Activated CD8-positive, alpha-beta T cell treated with anti-CD3 and anti-CD28 coated beads, Interleukin-2, amount 10 ng/mL, durations not matched to agents 7 days and 5 days (primary cell): Measurements from ENCODE around the gene ATAT1. TPM values are rescaled to one million over a fixed set of nuclear protein-coding genes. Genes with fewer than 3 reads are reported as not detected.
A peak's percentile ranks its signal among the peaks of the same experiment; 100 is the strongest.

Experiments
- ATAC-seq: fragments of 150-1000 bp; cut with Tn5 transposase; one replicate; pipeline ENCODE4 v1.10.0; 2021; ENCODE audit warnings: moderate library complexity
- CTCF ChIA-PET: fragments of 350-600 bp; sonication (Branson Sonifier 250); formaldehyde crosslinking; loops from one replicate; lab custom pipeline; 2021; ENCODE audit warnings: antibody characterized with exemption; lab: Charles Lee
- POLR2A ChIA-PET: fragments of 350-600 bp; sonication (Branson Sonifier 250); formaldehyde crosslinking; loops from one replicate; lab custom pipeline; 2021; ENCODE audit warnings: antibody characterized with exemption; lab: Charles Lee
- DNase-seq: peaks from one replicate; pipeline ENCODE4 v3.0.0-alpha.2; 2020
- H3K27ac Mint-ChIP-seq: one replicate; pipeline ENCODE4 v1.8.0; 2021; ENCODE audit warnings: mild to moderate bottlenecking, mixed read lengths
- H3K27me3 Mint-ChIP-seq: one replicate; pipeline ENCODE4 v1.8.0; 2021; ENCODE audit warnings: low read depth, mixed read lengths
- H3K36me3 Mint-ChIP-seq: one replicate; pipeline ENCODE4 v1.8.0; 2021; ENCODE audit warnings: low read depth, mixed read lengths
- H3K4me1 Mint-ChIP-seq: one replicate; pipeline ENCODE4 v1.8.0; 2021; ENCODE audit warnings: low read depth, mixed read lengths
- H3K4me3 Mint-ChIP-seq: one replicate; pipeline ENCODE4 v1.8.0; 2021; ENCODE audit warnings: mild to moderate bottlenecking, mixed read lengths
- H3K9me3 Mint-ChIP-seq: one replicate; pipeline ENCODE4 v1.8.0; 2022; ENCODE audit warnings: mixed read lengths; ENCODE audit not compliant: insufficient read depth
- total RNA-seq, 2 experiments: library from RNA; stranded (reverse); gene quantifications; one replicate each; pipeline ENCODE4 v1.2.3, GENCODE V29; 2021

The ATAT1 gene
- total RNA-seq, 2 experiments from 2014 or later = 10.0 to 10.5 TPM

- no peak overlapping the region for H3K4me3 Mint-ChIP-seq
- DNase-seq (no peak), ATAC-seq (no peak)
- no peak overlapping the region for H3K27ac Mint-ChIP-seq
- CTCF ChIA-PET = interaction anchor here (1.1 to 7.8 kb wide), 5 partner anchors 16 to 146 kb away, joined by 3 to 119 read pairs (median 20); no protein-coding TSS in a partner anchor
- H3K36me3 Mint-ChIP-seq = peaks cover 56% of the 10 kb centered on the region
- peaks cover 19% of the 10 kb centered on the region for H3K4me1 Mint-ChIP-seq
- H3K27me3 Mint-ChIP-seq = no peaks in the 10 kb centered on the region
- POLR2A ChIA-PET = interaction anchor here (0.6 to 5.7 kb wide), 7 partner anchors 12 to 128 kb away, joined by 3 to 60 read pairs (median 4); partner anchors contain the start of gene ABCF1
- H3K9me3 Mint-ChIP-seq = no peaks in the 10 kb centered on the region
These were observed 26.9 kb upstream of the ATAT1 start for GRCh38 chr6:30599625-30600324.

GRCh38 chr6:30600451-30600961 lies 26.2 kb upstream of the ATAT1 start:
- Mint-ChIP-seq H3K4me1 (peaks cover 18% of the 10 kb centered on the region), H3K36me3 (peaks cover 59% of the 10 kb centered on the region), H3K27me3 (no peaks in the 10 kb centered on the region), H3K4me3 (no peak overlapping the region), H3K9me3 (no peaks in the 10 kb centered on the region), H3K27ac (no peak overlapping the region)
- ChIA-PET POLR2A (interaction anchor here (0.6 to 5.7 kb wide), 6 partner anchors 10 to 1567 kb away, joined by 3 to 60 read pairs (median 4); partner anchors contain the start of gene ABCF1), CTCF (interaction anchor here (0.9 to 7.8 kb wide), 5 partner anchors 23 to 130 kb away, joined by 3 to 119 read pairs (median 5); no protein-coding TSS in a partner anchor)
- DNase-seq (no peak), ATAC-seq (no peak)

GRCh38 chr6:30601436-30601814 lies 25.2 kb upstream of the ATAT1 start:
- no peak for ATAC-seq
- peaks cover 66% of the 10 kb centered on the region for H3K36me3 Mint-ChIP-seq
- POLR2A ChIA-PET = interaction anchor here (0.8 to 5.7 kb wide), 3 partner anchors 9 to 135 kb away, joined by 4 to 60 read pairs (median 4); no protein-coding TSS in a partner anchor
- H3K27ac Mint-ChIP-seq = peak overlapping the region; percentile 67
- H3K4me3 Mint-ChIP-seq = no peak overlapping the region
- no peaks in the 10 kb centered on the region for H3K9me3 Mint-ChIP-seq
- H3K27me3 Mint-ChIP-seq = no peaks in the 10 kb centered on the region
- no peak for DNase-seq
- H3K4me1 Mint-ChIP-seq = peaks cover 23% of the 10 kb centered on the region
- CTCF ChIA-PET = interaction anchor here (0.9 to 7.8 kb wide), 4 partner anchors 24 to 129 kb away, joined by 3 to 119 read pairs (median 56); no protein-coding TSS in a partner anchor

GRCh38 chr6:30601815-30602641 lies 24.6 kb upstream of the ATAT1 start:
- H3K36me3 Mint-ChIP-seq = peaks cover 71% of the 10 kb centered on the region
- ChIA-PET POLR2A (interaction anchor here (0.8 to 5.7 kb wide), 5 partner anchors 9 to 134 kb away, joined by 3 to 60 read pairs (median 4); no protein-coding TSS in a partner anchor), CTCF (interaction anchor here (6.6 to 7.8 kb wide), 2 partner anchors 58 to 118 kb away, joined by 107 to 119 read pairs; no protein-coding TSS in a partner anchor)
- no peak overlapping the region for H3K27ac Mint-ChIP-seq
- no peaks in the 10 kb centered on the region for H3K27me3 Mint-ChIP-seq
- ATAC-seq = no peak
- H3K9me3 Mint-ChIP-seq = no peaks in the 10 kb centered on the region
- no peak overlapping the region for H3K4me3 Mint-ChIP-seq
- H3K4me1 Mint-ChIP-seq = peaks cover 27% of the 10 kb centered on the region
- no peak for DNase-seq

GRCh38 chr6:30603961-30604360 lies 22.7 kb upstream of the ATAT1 start:
- Mint-ChIP-seq H3K36me3 (peaks cover 80% of the 10 kb centered on the region), H3K4me1 (peaks cover 31% of the 10 kb centered on the region)

GRCh38 chr6:30610065-30610464 lies 16.6 kb upstream of the ATAT1 start:
- Mint-ChIP-seq H3K27me3 (no peaks in the 10 kb centered on the region), H3K9me3 (no peaks in the 10 kb centered on the region), H3K4me1 (peaks cover 68% of the 10 kb centered on the region), H3K4me3 (no peak overlapping the region), H3K36me3 (peaks cover 87% of the 10 kb centered on the region), H3K27ac (no peak overlapping the region)
- no peak for DNase-seq
- ATAC-seq = no peak
- ChIA-PET POLR2A (interaction anchor here (0.7 to 1.2 kb wide), 4 partner anchors 8 to 13 kb away, joined by 3 to 6 read pairs (median 4); no protein-coding TSS in a partner anchor), CTCF (interaction anchor here (0.7 to 2.0 kb wide), 7 partner anchors 12 to 156 kb away, joined by 3 to 15 read pairs (median 5); no protein-coding TSS in a partner anchor)

More at GRCh38 chr6:30603961-30604360, 22.7 kb upstream of the ATAT1 start:
- no peak for DNase-seq
- no peak for ATAC-seq
- Mint-ChIP-seq H3K27ac (no peak overlapping the region), H3K4me3 (no peak overlapping the region), H3K27me3 (no peaks in the 10 kb centered on the region), H3K9me3 (no peaks in the 10 kb centered on the region)
- POLR2A ChIA-PET = interaction anchor here (0.6 to 1.7 kb wide), 3 partner anchors 9 to 303 kb away, joined by 3 read pairs; no protein-coding TSS in a partner anchor
- CTCF ChIA-PET = interaction anchor here (1.6 to 1.7 kb wide), 2 partner anchors 8 to 11 kb away, joined by 3 read pairs; no protein-coding TSS in a partner anchor

- Mint-ChIP-seq H3K27me3 (peaks cover 1% of the 10 kb centered on the region), H3K27ac (peak overlapping the region; percentile 22)
- no peak for ATAC-seq
These were observed 15.4 kb upstream of the ATAT1 start for GRCh38 chr6:30611150-30611855.

GRCh38 chr6:30611856-30612194 lies 14.8 kb upstream of the ATAT1 start:
- CTCF ChIA-PET = interaction anchor here (0.7 to 3.5 kb wide), 10 partner anchors 8 to 128 kb away, joined by 3 to 30 read pairs (median 7); partner anchors contain the start of genes DHX16 and MDC1
- H3K4me3 Mint-ChIP-seq = no peak overlapping the region
- peaks cover 88% of the 10 kb centered on the region for H3K36me3 Mint-ChIP-seq
- H3K4me1 Mint-ChIP-seq = peaks cover 59% of the 10 kb centered on the region
- peak overlapping the region; percentile 22 for H3K27ac Mint-ChIP-seq
- H3K27me3 Mint-ChIP-seq = peaks cover 2% of the 10 kb centered on the region
- ATAC-seq (no peak), DNase-seq (no peak)
- H3K9me3 Mint-ChIP-seq = no peaks in the 10 kb centered on the region
- POLR2A ChIA-PET = interaction anchor here (1.0 to 4.7 kb wide), 2 partner anchors 13 to 118 kb away, joined by 3 to 60 read pairs; no protein-coding TSS in a partner anchor

More at GRCh38 chr6:30611150-30611855, 15.4 kb upstream of the ATAT1 start:
- H3K9me3 Mint-ChIP-seq = no peaks in the 10 kb centered on the region
- CTCF ChIA-PET = interaction anchor here (1.3 to 2.1 kb wide), 5 partner anchors 13 to 120 kb away, joined by 3 to 15 read pairs (median 9); no protein-coding TSS in a partner anchor
- no peak overlapping the region for H3K4me3 Mint-ChIP-seq
- peaks cover 88% of the 10 kb centered on the region for H3K36me3 Mint-ChIP-seq
- POLR2A ChIA-PET = interaction anchor here (0.9 to 1.2 kb wide), 3 partner anchors 10 to 14 kb away, joined by 3 to 6 read pairs (median 4); no protein-coding TSS in a partner anchor
- H3K4me1 Mint-ChIP-seq = peaks cover 64% of the 10 kb centered on the region
- no peak for DNase-seq

- Mint-ChIP-seq H3K4me1 (peaks cover 59% of the 10 kb centered on the region), H3K9me3 (no peaks in the 10 kb centered on the region), H3K27ac (no peak overlapping the region), H3K36me3 (peaks cover 90% of the 10 kb centered on the region), H3K4me3 (no peak overlapping the region), H3K27me3 (peaks cover 2% of the 10 kb centered on the region)
- DNase-seq (no peak), ATAC-seq (no peak)
- ChIA-PET CTCF (interaction anchor here (0.7 to 3.5 kb wide), 15 partner anchors 8 to 130 kb away, joined by 3 to 30 read pairs (median 5); partner anchors contain the start of genes ATAT1, DHX16 and MDC1), POLR2A (interaction anchor here (0.8 to 4.7 kb wide), 4 partner anchors 13 to 118 kb away, joined by 3 to 60 read pairs (median 4); no protein-coding TSS in a partner anchor)
These were observed 14.5 kb upstream of the ATAT1 start for GRCh38 chr6:30612213-30612612.

- Mint-ChIP-seq H3K27me3 (peaks cover 2% of the 10 kb centered on the region), H3K9me3 (no peaks in the 10 kb centered on the region), H3K27ac (peak overlapping the region; percentile 31), H3K4me1 (peaks cover 55% of the 10 kb centered on the region), H3K36me3 (peaks cover 84% of the 10 kb centered on the region), H3K4me3 (no peak overlapping the region)
- DNase-seq = no peak
- CTCF ChIA-PET = interaction anchor here (0.7 to 3.5 kb wide), 25 partner anchors 9 to 467 kb away, joined by 3 to 30 read pairs (median 4); partner anchors contain the start of genes ATAT1, DHX16 and MDC1
- ATAC-seq = no peak
- POLR2A ChIA-PET = interaction anchor here (0.8 to 4.7 kb wide), 11 partner anchors 9 to 118 kb away, joined by 3 to 60 read pairs (median 3); partner anchors contain the start of genes ABCF1 and MDC1
These were observed 13.9 kb upstream of the ATAT1 start for GRCh38 chr6:30612687-30613248.
